ENCODE data around the gene FA2H.

- TF ChIP-seq CTCF (conservative IDR thresholded peaks at IDR 0.05 in 1 of 2, IDR thresholded peaks at IDR 0.05 in 1 of 2; ENCODE audit: extremely low read depth in 1 of 2, insufficient read depth in 1 of 2, low read depth in 1 of 2, low read length in 2 of 2): no peak
- no peak for TF ChIP-seq EZH2 (IDR thresholded peaks at IDR 0.05; ENCODE audit: borderline replicate concordance, low read length)
Measured at GRCh38 chr16:74699666-74700065, 75.0 kb downstream of the FA2H start.

All from mammary epithelial cell (primary cell).